GM18951 (cell line): Measurements from ENCODE around the gene GPC3.

Experiments
- POLR2A ChIP-seq: IDR thresholded peaks from 4 replicates; pipeline ENCODE4 v1.6.1; 2011; ENCODE audit warnings: mild to moderate bottlenecking; ENCODE audit not compliant: insufficient read length, insufficient read depth; ENCODE audit errors: extremely low read depth
- in situ Hi-C: fragments of 300-500 bp; cut with MboI; formaldehyde crosslinking; loops from one replicate; pipeline ENCODE4 v1.12.0; 2022; ENCODE audit warnings: low sequenced_read_pairs, mixed read lengths, inconsistent platforms; ENCODE audit not compliant: unreplicated experiment

Gene GPC3

DNA sequence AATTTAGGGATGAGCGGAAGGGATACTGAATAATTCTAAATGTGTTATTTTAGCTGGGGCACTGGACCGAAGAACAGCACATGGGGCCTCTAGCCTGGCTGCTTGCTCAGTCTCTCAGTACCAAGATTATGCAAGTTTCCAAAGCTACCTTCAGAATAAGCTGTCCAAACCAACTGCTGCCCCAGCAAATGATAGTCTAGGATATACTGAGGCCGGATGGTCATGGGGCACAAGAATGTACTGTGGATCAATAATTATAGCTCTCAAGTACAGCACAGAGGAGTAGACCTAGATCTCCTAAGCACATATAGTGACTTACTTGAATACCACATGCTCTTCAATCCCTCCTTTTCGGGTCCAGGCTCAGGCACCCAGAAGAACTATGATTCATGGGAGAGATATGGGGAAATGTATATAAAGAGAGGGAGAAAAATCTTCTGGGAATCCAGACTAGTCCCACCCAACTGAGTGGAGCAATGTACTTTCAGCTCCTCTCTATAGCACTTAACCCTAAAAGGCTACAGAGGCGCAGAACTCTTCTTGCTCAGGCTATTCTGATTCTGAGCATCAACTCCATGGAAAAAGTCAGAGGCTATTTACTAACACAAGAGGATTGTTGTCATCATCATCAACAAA, 409.8 kb downstream of the GPC3 start:
- in situ Hi-C loops, result no loop called here
- TF ChIP-seq POLR2A, result no peak

GRCh38 chrX:133574716-133575115, 410.7 kb downstream of the GPC3 start:
- in situ Hi-C loops, result no loop called here
- TF ChIP-seq POLR2A, result no peak

DNA sequence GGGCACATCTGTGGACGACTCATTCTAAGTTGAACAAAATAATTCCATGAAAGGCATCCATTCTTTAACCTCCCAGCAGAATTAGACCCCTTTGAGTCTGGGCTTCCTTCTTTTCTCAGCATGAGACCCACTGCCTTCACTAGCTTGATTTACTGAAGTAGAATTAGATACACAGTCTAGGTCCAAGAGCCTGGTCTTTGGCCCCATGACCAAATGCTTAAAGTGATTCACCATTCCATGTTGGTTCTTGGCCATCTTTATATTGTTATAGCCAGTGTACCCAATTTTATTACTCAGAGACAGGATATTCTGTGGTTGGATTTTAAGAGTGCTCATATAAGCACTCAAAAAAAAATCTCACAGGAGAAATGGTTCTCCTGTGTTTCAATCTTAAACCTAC, 414.8 kb downstream of the GPC3 start:
- in situ Hi-C loops, result no loop called here
- no peak for TF ChIP-seq POLR2A

DNA sequence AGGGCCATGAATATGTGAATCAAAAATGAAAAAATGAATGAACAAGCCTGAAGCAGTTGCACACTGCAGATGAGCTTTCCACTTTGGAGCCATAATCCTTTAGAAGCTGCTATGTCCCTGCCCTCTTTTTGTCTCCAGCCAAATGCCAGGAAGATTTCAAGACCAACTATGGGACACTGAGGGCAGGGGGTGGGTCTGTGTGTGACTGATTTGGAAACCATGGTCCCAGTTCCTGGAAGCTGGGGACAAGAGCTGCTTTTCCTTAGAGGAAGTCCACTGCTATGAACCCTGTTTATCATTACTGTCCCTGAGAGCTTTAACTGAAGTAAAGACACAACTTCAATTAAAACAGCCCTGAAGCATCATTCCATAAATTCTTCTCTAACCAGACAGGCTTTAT, 416.2 kb downstream of the GPC3 start:
- TF ChIP-seq POLR2A, result no peak
- in situ Hi-C loops, result no loop called here

- in situ Hi-C loops, result no loop called here
- no peak for TF ChIP-seq POLR2A
These were observed 417.3 kb downstream of the GPC3 start for GRCh38 chrX:133568109-133568508.

- in situ Hi-C loops, result no loop called here
- no peak for TF ChIP-seq POLR2A
These were observed 418.5 kb downstream of the GPC3 start for GRCh38 chrX:133566876-133567275.

DNA sequence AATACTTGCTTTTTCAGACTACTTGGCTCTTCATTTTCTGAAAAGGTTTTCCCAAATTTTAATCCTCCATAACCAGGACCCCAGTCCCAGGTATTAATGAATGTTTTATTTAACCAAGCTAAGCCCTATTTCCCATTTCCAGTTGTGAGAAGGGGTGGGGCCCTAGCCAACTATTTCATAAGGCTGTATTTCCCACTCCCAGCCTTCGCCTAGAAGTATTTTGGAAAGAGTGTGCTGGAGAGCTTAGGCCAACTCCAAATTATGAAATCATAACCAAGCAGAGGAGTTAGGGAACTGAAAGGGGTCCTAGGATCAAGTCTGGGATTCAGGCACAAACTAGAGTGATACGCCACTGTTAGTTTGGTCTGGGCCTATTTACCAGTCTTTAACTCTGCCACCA, 421.7 kb downstream of the GPC3 start:
- in situ Hi-C loops, result no loop called here
- no peak for TF ChIP-seq POLR2A

- in situ Hi-C loops, result no loop called here
- TF ChIP-seq POLR2A, result no peak
These were observed 424.1 kb downstream of the GPC3 start for GRCh38 chrX:133561251-133561650.

DNA sequence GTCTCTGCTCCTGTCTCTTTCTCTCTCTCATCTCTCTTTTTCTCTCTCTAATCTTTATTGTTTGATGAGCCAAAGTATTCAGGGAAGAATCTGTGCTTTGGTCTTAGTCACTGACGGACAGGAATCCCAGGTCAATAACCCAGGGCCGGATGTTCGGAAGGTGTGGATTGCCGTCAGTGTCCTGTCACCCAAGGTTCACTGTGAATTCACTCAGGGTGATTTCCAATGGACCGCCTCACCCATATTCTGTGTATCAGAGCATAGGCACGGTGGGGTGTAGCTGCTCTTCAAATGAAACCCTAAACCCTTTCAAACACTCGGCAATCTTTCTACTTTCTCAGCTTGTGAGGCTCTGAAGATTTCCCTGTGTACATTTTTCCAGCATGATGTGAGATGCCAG, 425.5 kb downstream of the GPC3 start:
- in situ Hi-C loops, result no loop called here
- no peak for TF ChIP-seq POLR2A

- TF ChIP-seq POLR2A, result no peak
- in situ Hi-C loops, result no loop called here
These were observed 429.5 kb downstream of the GPC3 start for GRCh38 chrX:133555782-133556458.

- in situ Hi-C loops, result no loop called here
- no peak for TF ChIP-seq POLR2A
These were observed 434.5 kb downstream of the GPC3 start for GRCh38 chrX:133550665-133551485.

DNA sequence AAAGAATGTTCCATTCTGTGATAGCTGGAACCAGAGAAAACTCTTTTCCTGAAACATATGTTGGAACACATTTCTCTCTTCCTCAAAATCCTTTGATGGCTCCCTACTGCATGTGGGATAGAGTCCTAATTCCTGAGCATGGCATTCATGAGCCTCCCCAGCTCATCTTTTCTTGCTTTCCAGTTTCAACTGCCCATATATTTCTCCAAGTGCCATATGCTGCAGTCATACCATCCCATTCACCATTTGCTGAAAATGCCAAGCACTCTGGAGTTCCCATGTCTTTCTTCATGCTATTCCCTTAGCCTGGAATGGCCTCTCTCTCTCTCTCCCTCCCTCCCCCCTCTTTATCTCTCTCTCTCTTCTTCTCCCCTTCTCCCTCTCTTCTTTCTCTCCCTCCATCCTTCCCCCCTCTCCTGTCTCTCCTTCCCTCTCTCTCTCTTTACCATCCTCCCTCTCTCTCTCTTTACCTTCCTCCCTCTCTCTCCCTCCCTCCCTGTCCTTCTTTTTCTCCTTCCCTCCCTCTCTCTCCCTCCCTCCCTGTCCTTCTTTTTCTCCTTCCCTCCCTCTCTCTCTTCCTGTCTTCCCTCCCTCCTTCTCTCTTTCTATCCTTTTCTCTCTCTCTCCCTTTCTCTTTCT, 436.0 kb downstream of the GPC3 start:
- no peak for TF ChIP-seq POLR2A

GRCh38 chrX:133546441-133546840, 439.0 kb downstream of the GPC3 start:
- no peak for TF ChIP-seq POLR2A

More for the DNA sequence above, 436.0 kb downstream of the GPC3 start:
- in situ Hi-C loops, result no loop called here

More at GRCh38 chrX:133546441-133546840, 439.0 kb downstream of the GPC3 start:
- in situ Hi-C loops, result no loop called here
